ENCODE measurements around the gene AGBL3. TPM values are rescaled to one million over a fixed set of nuclear protein-coding genes. Genes with fewer than 3 reads are reported as not detected.
"Not testable (repeated sequence)": the region's sequence is repeated elsewhere in the genome, so short reads cannot be mapped to it uniquely, and the experiment has no call there.

The AGBL3 gene
- total RNA-seq, 2 experiments from 2014 or later = 2.2 to 3.6 TPM

DNA sequence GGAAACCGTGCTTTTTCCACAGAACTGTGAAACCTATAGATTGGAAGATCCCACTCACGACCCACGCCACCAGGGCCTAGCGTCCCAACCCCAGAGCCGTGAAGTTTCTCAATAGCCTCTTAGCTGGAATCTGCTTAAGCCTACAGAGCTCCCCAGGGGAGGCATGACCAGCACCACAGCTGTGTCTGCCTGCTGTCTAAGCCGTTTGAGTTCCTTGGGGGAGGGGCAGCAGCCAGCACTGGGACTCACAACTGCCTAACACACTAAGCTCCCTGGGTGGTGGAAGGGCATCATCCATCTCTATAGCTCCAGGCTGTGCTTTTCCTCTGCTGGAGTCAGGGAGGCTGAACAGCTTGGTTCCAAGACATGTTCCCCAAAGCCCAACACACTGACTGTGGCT, 135.6 kb downstream of the AGBL3 start:
- Mint-ChIP-seq H3K27me3 (ENCODE audit: low read depth) (no peaks in the 10 kb centered on the region), H3K27ac (no peak overlapping the region), H3K36me3 (ENCODE audit: low read depth) (peaks cover 2% of the 10 kb centered on the region), H3K4me3 (no peak overlapping the region), H3K4me1 (ENCODE audit: low read depth) (no peaks in the 10 kb centered on the region), H3K9me3 (ENCODE audit: insufficient read depth) (peaks cover 20% of the 10 kb centered on the region)
- ChIA-PET CTCF (no interaction called here), POLR2A (no interaction called here)
- no peak for ATAC-seq
- DNase-seq = no peak

DNA sequence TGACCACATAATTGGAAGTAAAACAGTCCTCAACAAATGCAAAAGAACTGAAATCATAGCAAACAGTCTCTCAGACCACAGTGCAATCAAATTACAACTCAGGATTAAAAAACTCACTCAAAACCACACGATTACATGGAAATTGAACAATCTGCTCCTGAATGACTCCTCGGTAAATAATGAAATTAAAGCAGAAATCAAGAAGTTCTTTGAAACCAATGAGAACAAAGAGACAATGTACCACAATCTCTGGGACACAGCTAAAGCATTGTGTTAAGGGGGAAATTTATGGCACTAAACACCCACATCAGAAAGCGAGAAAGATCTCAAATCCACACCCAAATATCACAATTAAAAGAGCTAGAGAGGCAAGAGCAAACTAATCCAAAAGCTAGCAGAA, 138.3 kb downstream of the AGBL3 start:
- POLR2A ChIA-PET; ATAC-seq; H3K27ac Mint-ChIP-seq; DNase-seq; H3K4me1 Mint-ChIP-seq (ENCODE audit: low read depth); H3K36me3 Mint-ChIP-seq (ENCODE audit: low read depth); H3K27me3 Mint-ChIP-seq (ENCODE audit: low read depth); H3K4me3 Mint-ChIP-seq; CTCF ChIA-PET: not testable (repeated sequence)
- H3K9me3 Mint-ChIP-seq (ENCODE audit: insufficient read depth) = peaks cover 14% of the 10 kb centered on the region

DNA sequence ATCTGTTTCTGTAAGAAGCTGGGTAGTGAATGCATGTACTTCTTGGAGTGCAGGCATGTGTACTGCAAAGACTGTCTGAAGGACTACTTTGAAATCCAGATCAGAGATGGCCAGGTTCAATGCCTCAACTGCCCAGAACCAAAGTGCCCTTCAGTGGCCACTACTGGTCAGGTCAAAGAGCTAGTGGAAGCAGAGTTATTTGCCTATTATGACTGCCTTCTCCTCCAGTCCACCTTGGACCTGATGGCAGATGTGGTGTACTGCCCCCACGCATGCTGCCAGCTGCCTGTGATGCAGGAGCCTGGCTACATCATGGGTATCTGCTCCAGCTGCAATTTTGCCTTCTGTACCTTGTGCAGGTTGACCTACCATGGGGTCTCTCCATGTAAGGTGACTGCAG, 142.6 kb downstream of the AGBL3 start:
- Mint-ChIP-seq H3K4me1 (ENCODE audit: low read depth) (no peaks in the 10 kb centered on the region), H3K9me3 (ENCODE audit: insufficient read depth) (peaks cover 13% of the 10 kb centered on the region), H3K27ac (no peak overlapping the region), H3K36me3 (ENCODE audit: low read depth) (no peaks in the 10 kb centered on the region), H3K4me3 (no peak overlapping the region), H3K27me3 (ENCODE audit: low read depth) (no peaks in the 10 kb centered on the region)
- ChIA-PET POLR2A (no interaction called here), CTCF (interaction anchor here (1.1 to 3.2 kb wide), 2 partner anchors 20 to 143 kb away, joined by 4 to 9 read pairs; partner anchors contain the start of gene AGBL3)
- DNase-seq (no peak), ATAC-seq (no peak)

DNA sequence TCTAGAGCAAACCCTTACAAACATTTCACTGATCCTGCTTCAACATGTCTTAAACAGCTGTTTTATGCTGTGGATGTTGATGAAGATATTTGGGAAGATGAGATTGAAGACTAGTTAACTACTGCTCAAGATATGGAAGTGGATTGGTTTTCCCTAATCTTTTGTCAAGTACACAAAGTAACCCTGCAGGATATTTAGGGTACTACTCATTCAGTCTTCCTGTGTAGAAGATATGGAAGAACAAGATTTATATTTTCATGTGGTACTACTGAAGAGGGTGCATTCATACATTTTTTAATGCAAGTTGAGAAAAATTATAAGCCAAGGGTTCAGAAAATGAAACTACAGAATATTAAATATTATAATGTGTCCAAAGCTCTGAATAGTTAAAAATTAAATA, 143.3 kb downstream of the AGBL3 start:
- no peak for DNase-seq
- POLR2A ChIA-PET = no interaction called here
- peaks cover 13% of the 10 kb centered on the region for H3K9me3 Mint-ChIP-seq (ENCODE audit: insufficient read depth)
- H3K4me3 Mint-ChIP-seq = no peak overlapping the region
- H3K27ac Mint-ChIP-seq = no peak overlapping the region
- H3K4me1 Mint-ChIP-seq (ENCODE audit: low read depth) = no peaks in the 10 kb centered on the region
- no peak for ATAC-seq
- CTCF ChIA-PET = interaction anchor here (1.1 to 3.2 kb wide), 2 partner anchors 20 to 143 kb away, joined by 4 to 9 read pairs; partner anchors contain the start of gene AGBL3
- no peaks in the 10 kb centered on the region for H3K27me3 Mint-ChIP-seq (ENCODE audit: low read depth)
- no peaks in the 10 kb centered on the region for H3K36me3 Mint-ChIP-seq (ENCODE audit: low read depth)

DNA sequence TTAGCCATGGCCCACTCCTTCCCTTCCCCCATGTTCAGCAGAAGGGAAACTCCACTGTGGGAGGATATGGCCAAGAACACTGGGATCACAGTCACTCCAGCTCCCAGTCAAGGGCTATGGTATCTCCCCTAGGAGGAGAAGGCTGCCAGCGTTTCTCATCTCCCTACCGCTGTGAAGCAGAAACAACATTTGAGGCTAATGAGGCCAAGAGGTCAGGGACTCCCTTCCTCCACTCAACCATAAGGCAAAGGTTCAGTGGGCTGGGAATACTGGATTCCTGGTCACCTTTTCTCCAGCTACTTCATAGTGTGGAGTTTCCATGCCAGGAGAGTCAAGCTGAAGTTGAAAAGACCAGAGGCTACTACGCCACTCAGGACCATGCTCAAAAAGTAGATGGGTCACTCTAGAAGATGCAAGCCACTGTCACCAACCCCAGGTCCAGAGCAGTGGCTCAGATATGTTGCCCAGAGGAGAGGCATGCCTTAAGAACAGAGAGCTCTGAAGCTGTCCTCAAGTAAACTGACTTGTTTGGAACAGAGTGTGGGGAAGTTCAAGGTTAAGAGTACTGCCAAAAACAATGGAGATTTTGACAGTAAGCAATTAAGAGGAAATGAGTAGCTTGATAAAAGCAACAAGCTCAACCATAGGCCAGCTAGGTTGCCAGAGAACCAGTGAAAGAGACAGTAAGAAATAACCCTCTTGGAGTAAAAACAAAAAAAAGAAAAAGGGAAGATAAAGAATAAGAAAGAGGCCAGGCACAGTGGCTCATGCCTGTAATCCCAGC, 157.8 kb downstream of the AGBL3 start:
- ATAC-seq (no peak), DNase-seq (no peak)
- ChIA-PET CTCF (interaction anchor here (1.5 kb wide), 1 partner anchor 157 kb away, joined by 10 read pairs; the partner anchor contains the start of gene AGBL3), POLR2A (interaction anchor here (0.6 kb wide), 1 partner anchor 26 kb away, joined by 3 read pairs; no protein-coding TSS in a partner anchor)
- Mint-ChIP-seq H3K4me3 (no peak overlapping the region), H3K36me3 (ENCODE audit: low read depth) (peaks cover 7% of the 10 kb centered on the region), H3K27me3 (ENCODE audit: low read depth) (no peaks in the 10 kb centered on the region), H3K9me3 (ENCODE audit: insufficient read depth) (peaks cover 14% of the 10 kb centered on the region), H3K4me1 (ENCODE audit: low read depth) (peaks cover 24% of the 10 kb centered on the region), H3K27ac (no peak overlapping the region)

DNA sequence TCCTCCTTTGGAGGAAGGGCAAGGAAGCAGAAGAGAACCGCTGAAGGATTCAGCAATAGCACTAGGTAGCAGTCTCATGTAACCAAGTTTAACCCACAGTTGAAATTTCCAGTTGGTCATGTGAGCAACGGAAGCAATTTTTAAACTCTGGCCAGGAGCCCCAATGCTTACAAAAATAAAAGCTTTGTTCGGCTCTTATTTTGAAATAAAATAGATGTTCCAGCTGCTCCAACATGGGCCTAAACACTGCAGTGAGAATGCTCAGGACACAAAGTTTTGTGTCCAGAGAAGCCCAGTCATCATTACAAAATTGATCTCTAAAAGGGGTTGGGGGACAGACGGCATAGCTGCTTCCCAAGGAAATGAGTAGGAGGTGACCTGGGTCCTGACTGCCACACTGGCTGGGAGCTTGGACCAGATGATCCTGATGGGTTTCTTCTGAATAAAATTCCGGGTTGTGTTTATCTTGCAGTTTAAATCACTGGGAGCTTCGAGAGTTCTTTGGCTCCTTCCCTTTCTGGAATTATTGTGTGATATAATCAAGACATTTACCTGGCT, 161.1 kb downstream of the AGBL3 start:
- peaks cover 3% of the 10 kb centered on the region for H3K9me3 Mint-ChIP-seq (ENCODE audit: insufficient read depth)
- ATAC-seq (peak; percentile 45), DNase-seq (peak; percentile 52)
- H3K27me3 Mint-ChIP-seq (ENCODE audit: low read depth) = no peaks in the 10 kb centered on the region
- peaks cover 49% of the 10 kb centered on the region for H3K4me1 Mint-ChIP-seq (ENCODE audit: low read depth)
- CTCF ChIA-PET = interaction anchor here (0.9 to 6.4 kb wide), 10 partner anchors 12 to 500 kb away, joined by 3 to 98 read pairs (median 4); partner anchors contain the start of genes AGBL3 and CYREN
- H3K36me3 Mint-ChIP-seq (ENCODE audit: low read depth) = peaks cover 27% of the 10 kb centered on the region
- H3K27ac Mint-ChIP-seq = peak overlapping the region; percentile 95
- peak overlapping the region; percentile 84 for H3K4me3 Mint-ChIP-seq
- POLR2A ChIA-PET = interaction anchor here (0.9 to 3.9 kb wide), 15 partner anchors 9 to 715 kb away, joined by 3 to 61 read pairs (median 6); partner anchors contain the start of genes AGBL3, CYREN and WDR91

DNA sequence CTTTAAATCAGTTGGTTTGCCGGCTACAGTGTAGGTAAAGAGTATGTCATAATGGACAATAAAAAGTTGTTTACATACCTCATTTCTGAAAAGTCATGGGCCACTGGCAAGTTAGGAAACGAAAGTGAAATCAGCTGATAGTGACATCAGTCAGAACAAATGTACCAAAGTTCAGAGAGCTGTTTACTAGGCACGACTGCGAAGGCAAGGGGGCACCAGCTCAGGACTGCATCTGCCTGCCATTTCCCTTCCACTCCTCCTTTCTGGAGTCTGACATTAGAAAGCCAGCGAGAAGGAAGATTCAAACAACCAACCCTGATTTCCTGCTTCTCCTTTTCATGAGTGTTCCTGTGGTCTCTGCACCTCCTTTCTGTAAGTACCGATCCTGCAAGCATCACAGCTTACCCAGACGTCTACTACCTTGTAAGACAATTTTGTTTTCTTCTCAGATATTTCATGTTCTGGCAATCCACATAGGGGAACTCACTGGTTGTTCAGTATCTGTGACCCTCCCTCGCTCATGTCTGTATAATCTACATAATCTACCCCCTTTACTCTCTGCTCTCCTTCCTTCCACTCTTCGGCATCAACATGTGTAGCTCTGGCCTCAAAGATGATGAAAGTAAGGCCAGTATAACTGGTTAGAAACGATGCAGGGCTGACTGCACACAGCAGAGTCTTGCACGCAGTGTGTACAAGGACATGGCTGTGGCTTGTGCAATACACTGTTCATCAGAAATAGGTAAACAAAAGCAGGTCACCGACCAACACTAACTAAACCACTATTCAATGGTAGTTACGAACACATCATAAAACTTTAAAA, 161.8 kb downstream of the AGBL3 start, which contains the start of gene TMEM140:
TSS of gene TMEM140 (plus strand) at position 174 of the 823 bp plus-strand sequence. CDS start 16,370 bp downstream, outside the sequence.
- H3K9me3 Mint-ChIP-seq (ENCODE audit: insufficient read depth) = peaks cover 4% of the 10 kb centered on the region
- H3K4me3 Mint-ChIP-seq = peak within 1 kb of the TSS; percentile 84
- peaks cover 53% of the 10 kb centered on the region for H3K4me1 Mint-ChIP-seq (ENCODE audit: low read depth)
- H3K36me3 Mint-ChIP-seq (ENCODE audit: low read depth) = peaks cover 34% of the 10 kb centered on the region
- ATAC-seq (peak; percentile 84), DNase-seq (peak; percentile 77)
- ChIA-PET POLR2A (interaction anchor here (0.9 to 3.9 kb wide), 15 partner anchors 8 to 715 kb away, joined by 3 to 61 read pairs (median 6); partner anchors contain the start of genes AGBL3, CYREN and WDR91), CTCF (interaction anchor here (0.9 to 6.4 kb wide), 10 partner anchors 11 to 500 kb away, joined by 3 to 98 read pairs (median 4); partner anchors contain the start of genes AGBL3 and CYREN)
- H3K27me3 Mint-ChIP-seq (ENCODE audit: low read depth) = no peaks in the 10 kb centered on the region
- peak within 1 kb of the TSS; percentile 95 for H3K27ac Mint-ChIP-seq

DNA sequence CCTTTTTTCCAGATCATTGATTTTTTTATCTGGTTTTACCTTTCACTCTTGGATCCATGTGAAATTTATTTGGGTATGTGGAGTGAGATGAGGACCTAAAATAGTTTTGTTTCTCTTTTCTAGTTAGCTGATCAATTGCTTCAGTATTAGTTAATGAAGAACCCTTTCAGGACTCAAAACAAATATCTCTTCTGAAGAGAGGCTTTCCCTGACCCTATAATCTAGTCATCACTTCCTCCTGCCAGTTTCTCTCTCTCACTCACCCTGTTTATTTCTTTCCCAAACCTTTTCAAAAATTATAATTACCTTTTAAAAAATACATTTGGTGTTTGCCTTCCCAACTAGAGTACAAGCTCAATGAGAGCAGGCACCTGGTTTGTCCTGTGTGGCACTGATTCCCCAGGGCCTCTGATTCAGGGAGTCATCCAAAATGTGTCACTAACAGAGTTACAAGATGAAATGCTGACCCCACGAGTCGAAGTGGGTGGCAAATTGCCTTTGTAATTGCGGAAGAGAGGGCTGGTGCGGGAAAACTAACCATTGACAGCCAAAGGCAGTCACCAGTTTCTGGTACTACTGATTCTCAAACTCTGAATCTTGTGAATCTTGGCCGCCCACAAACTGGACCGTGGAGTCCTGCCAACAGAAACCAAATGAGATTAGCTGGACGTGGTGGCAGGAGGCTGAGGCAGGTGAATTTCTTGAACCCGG, 163.9 kb downstream of the AGBL3 start:
- no peak overlapping the region for H3K27ac Mint-ChIP-seq
- CTCF ChIA-PET = interaction anchor here (1.8 to 6.4 kb wide), 3 partner anchors 10 to 163 kb away, joined by 5 to 98 read pairs (median 40); partner anchors contain the start of genes AGBL3 and CYREN
- H3K36me3 Mint-ChIP-seq (ENCODE audit: low read depth) = peaks cover 55% of the 10 kb centered on the region
- H3K9me3 Mint-ChIP-seq (ENCODE audit: insufficient read depth) = peaks cover 21% of the 10 kb centered on the region
- H3K4me1 Mint-ChIP-seq (ENCODE audit: low read depth) = peaks cover 59% of the 10 kb centered on the region
- H3K4me3 Mint-ChIP-seq = peak overlapping the region; percentile 84
- DNase-seq = no peak
- no peak for ATAC-seq
- no peaks in the 10 kb centered on the region for H3K27me3 Mint-ChIP-seq (ENCODE audit: low read depth)
- POLR2A ChIA-PET = interaction anchor here (0.9 to 1.4 kb wide), 5 partner anchors 8 to 162 kb away, joined by 3 to 4 read pairs (median 3); no protein-coding TSS in a partner anchor

DNA sequence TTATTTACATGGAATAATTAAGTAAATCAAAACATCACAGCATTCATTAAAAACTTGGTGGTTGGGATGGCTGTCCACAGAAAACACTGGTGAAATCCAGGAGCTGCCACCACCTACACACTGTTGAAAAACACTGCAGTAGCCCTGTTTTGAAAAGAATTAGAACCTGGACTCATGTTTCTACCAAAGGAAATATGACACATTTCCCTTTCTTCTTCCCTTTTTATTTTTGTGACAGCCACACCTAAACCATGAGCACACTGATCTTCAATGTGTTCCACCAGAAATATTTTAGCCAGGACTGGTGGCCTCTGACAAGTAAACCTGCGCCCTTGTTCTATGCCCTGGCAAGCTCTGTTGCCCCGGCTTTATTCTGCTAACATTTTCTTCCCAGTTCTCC, 164.8 kb downstream of the AGBL3 start:
- peaks cover 30% of the 10 kb centered on the region for H3K9me3 Mint-ChIP-seq (ENCODE audit: insufficient read depth)
- ChIA-PET POLR2A (interaction anchor here (0.5 to 1.2 kb wide), 7 partner anchors 12 to 651 kb away, joined by 3 to 5 read pairs (median 3); no protein-coding TSS in a partner anchor), CTCF (interaction anchor here (1.8 to 6.4 kb wide), 3 partner anchors 9 to 164 kb away, joined by 5 to 98 read pairs (median 40); partner anchors contain the start of genes AGBL3 and CYREN)
- H3K27ac Mint-ChIP-seq = peak overlapping the region; percentile 37
- ATAC-seq (no peak), DNase-seq (no peak)
- H3K36me3 Mint-ChIP-seq (ENCODE audit: low read depth) = peaks cover 64% of the 10 kb centered on the region
- peaks cover 53% of the 10 kb centered on the region for H3K4me1 Mint-ChIP-seq (ENCODE audit: low read depth)
- H3K4me3 Mint-ChIP-seq = peak overlapping the region; percentile 4
- no peaks in the 10 kb centered on the region for H3K27me3 Mint-ChIP-seq (ENCODE audit: low read depth)

DNA sequence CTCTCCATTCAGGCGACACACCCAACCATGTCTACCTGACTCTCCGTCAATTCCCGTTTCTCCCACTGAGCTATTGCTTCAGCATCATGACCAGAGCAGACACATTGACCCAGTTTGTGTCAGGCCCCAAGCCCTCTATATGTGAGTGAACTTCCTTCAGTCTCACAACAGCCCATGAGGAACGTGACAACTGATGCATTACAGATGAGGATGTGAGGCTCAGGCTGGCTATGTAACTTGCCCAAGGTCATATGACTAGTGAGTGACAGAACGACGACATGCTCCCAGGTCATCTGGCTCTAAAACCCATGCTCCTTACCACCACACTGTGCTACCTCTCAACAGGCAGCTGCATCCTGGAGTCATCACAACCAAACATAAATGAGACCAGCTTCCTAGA, 165.2 kb downstream of the AGBL3 start:
- CTCF ChIA-PET = interaction anchor here (1.8 to 6.4 kb wide), 3 partner anchors 9 to 164 kb away, joined by 5 to 98 read pairs (median 40); partner anchors contain the start of genes AGBL3 and CYREN

More for the DNA sequence above, 165.2 kb downstream of the AGBL3 start:
- Mint-ChIP-seq H3K36me3 (ENCODE audit: low read depth) (peaks cover 68% of the 10 kb centered on the region), H3K4me1 (ENCODE audit: low read depth) (peaks cover 49% of the 10 kb centered on the region), H3K9me3 (ENCODE audit: insufficient read depth) (peaks cover 34% of the 10 kb centered on the region), H3K4me3 (peak overlapping the region; percentile 4), H3K27me3 (ENCODE audit: low read depth) (no peaks in the 10 kb centered on the region), H3K27ac (peak overlapping the region; percentile 37)
- no peak for DNase-seq
- POLR2A ChIA-PET = interaction anchor here (0.5 to 1.2 kb wide), 8 partner anchors 12 to 651 kb away, joined by 3 to 5 read pairs (median 3); no protein-coding TSS in a partner anchor
- ATAC-seq = no peak
